Nephron (organoid): Measurements from ENCODE around the gene ITPR1.

ENCODE experiments used
- H3K27ac Mint-ChIP-seq, 3 experiments: 2 replicates each; pipeline ENCODE4 v1.8.0; 2020; ENCODE audit warnings: mixed read lengths in 3 of 3, mild to moderate bottlenecking in 2 of 3, moderate library complexity in 1 of 3
- H3K27me3 Mint-ChIP-seq: 2 replicates; pipeline ENCODE4 v1.8.0; 2021; ENCODE audit warnings: low read depth, mild to moderate bottlenecking, moderate library complexity, mixed read lengths
- H3K36me3 Mint-ChIP-seq: 2 replicates; pipeline ENCODE4 v1.8.0; 2020; ENCODE audit warnings: low read depth, mixed read lengths
- H3K4me1 Mint-ChIP-seq: 2 replicates; pipeline ENCODE4 v1.8.0; 2020; ENCODE audit warnings: mixed read lengths
- H3K4me3 Mint-ChIP-seq, 3 experiments: 2 replicates each; pipeline ENCODE4 v1.8.0; 2020; ENCODE audit warnings: mild to moderate bottlenecking in 3 of 3, mixed read lengths in 3 of 3, moderate library complexity in 2 of 3
- H3K9me3 Mint-ChIP-seq: 2 replicates; pipeline ENCODE4 v1.8.0; 2020; ENCODE audit warnings: mixed read lengths
- CTCF ChIP-seq, 3 experiments: fragments of 200-600 bp; sonication (generic); IDR thresholded peaks; one replicate each; pipeline ENCODE4 v1.5.0; 2021; ENCODE audit warnings: antibody characterized with exemption in 3 of 3; ENCODE audit not compliant: unreplicated experiment in 3 of 3

The ITPR1 gene

GRCh38 chr3:4774531-4774930, 281.4 kb downstream of the ITPR1 start:
- Mint-ChIP-seq H3K9me3 (peaks cover 3% of the 10 kb centered on the region), H3K36me3 (peaks cover 68% of the 10 kb centered on the region), H3K4me3 (no peak overlapping the region), H3K27ac (no peak overlapping the region), H3K27me3 (peaks cover 5% of the 10 kb centered on the region), H3K4me1 (peaks cover 38% of the 10 kb centered on the region)
- no peak for TF ChIP-seq CTCF (IDR thresholded peaks at IDR 0.05; ENCODE audit: unreplicated experiment in 3 of 3)

GRCh38 chr3:4776399-4776979, 283.3 kb downstream of the ITPR1 start:
- peak overlapping the region in 2 of 3 experiments; percentile 56 to 62 for H3K27ac Mint-ChIP-seq
- peaks cover 41% of the 10 kb centered on the region for H3K4me1 Mint-ChIP-seq
- peaks cover 5% of the 10 kb centered on the region for H3K27me3 Mint-ChIP-seq
- H3K9me3 Mint-ChIP-seq = peaks cover 3% of the 10 kb centered on the region
- TF ChIP-seq CTCF (IDR thresholded peaks at IDR 0.05; ENCODE audit: unreplicated experiment in 3 of 3) = no peak
- H3K36me3 Mint-ChIP-seq = peaks cover 69% of the 10 kb centered on the region
- H3K4me3 Mint-ChIP-seq = no peak overlapping the region

- peaks cover 5% of the 10 kb centered on the region for H3K27me3 Mint-ChIP-seq
- no peak overlapping the region for H3K4me3 Mint-ChIP-seq
- peaks cover 71% of the 10 kb centered on the region for H3K36me3 Mint-ChIP-seq
- H3K27ac Mint-ChIP-seq = peak overlapping the region; percentile 26 to 62 (median 56)
- peaks cover 35% of the 10 kb centered on the region for H3K4me1 Mint-ChIP-seq
- no peak for TF ChIP-seq CTCF (IDR thresholded peaks at IDR 0.05; ENCODE audit: unreplicated experiment in 3 of 3)
- peaks cover 3% of the 10 kb centered on the region for H3K9me3 Mint-ChIP-seq
Measured at GRCh38 chr3:4776980-4777581, 283.9 kb downstream of the ITPR1 start.

GRCh38 chr3:4778119-4778518, 285.0 kb downstream of the ITPR1 start:
- no peak overlapping the region for H3K4me3 Mint-ChIP-seq
- TF ChIP-seq CTCF (IDR thresholded peaks at IDR 0.05; ENCODE audit: unreplicated experiment in 3 of 3) = no peak
- peaks cover 75% of the 10 kb centered on the region for H3K36me3 Mint-ChIP-seq
- no peak overlapping the region for H3K27ac Mint-ChIP-seq
- peaks cover 29% of the 10 kb centered on the region for H3K4me1 Mint-ChIP-seq
- peaks cover 3% of the 10 kb centered on the region for H3K9me3 Mint-ChIP-seq
- H3K27me3 Mint-ChIP-seq = no peaks in the 10 kb centered on the region

GRCh38 chr3:4778740-4779139, 285.6 kb downstream of the ITPR1 start:
- no peaks in the 10 kb centered on the region for H3K27me3 Mint-ChIP-seq
- peaks cover 25% of the 10 kb centered on the region for H3K4me1 Mint-ChIP-seq
- no peak for TF ChIP-seq CTCF (IDR thresholded peaks at IDR 0.05; ENCODE audit: unreplicated experiment in 3 of 3)
- H3K27ac Mint-ChIP-seq = no peak overlapping the region
- H3K9me3 Mint-ChIP-seq = peaks cover 3% of the 10 kb centered on the region
- peaks cover 75% of the 10 kb centered on the region for H3K36me3 Mint-ChIP-seq
- no peak overlapping the region for H3K4me3 Mint-ChIP-seq

- Mint-ChIP-seq H3K27ac (peak overlapping the region; percentile 18 to 20 (median 19)), H3K36me3 (peaks cover 76% of the 10 kb centered on the region), H3K4me3 (no peak overlapping the region), H3K9me3 (peaks cover 2% of the 10 kb centered on the region), H3K4me1 (peaks cover 36% of the 10 kb centered on the region), H3K27me3 (no peaks in the 10 kb centered on the region)
- no peak for TF ChIP-seq CTCF (IDR thresholded peaks at IDR 0.05; ENCODE audit: unreplicated experiment in 3 of 3)
Measured at GRCh38 chr3:4780545-4780957, 287.4 kb downstream of the ITPR1 start.
